ENCODE data around the gene FRMPD3.

Gene FRMPD3

GRCh38 chrX:107470971-107471370, 21.5 kb downstream of the FRMPD3 start:
- TF ChIP-seq TAF1 (IDR thresholded peaks at IDR 0.05; ENCODE audit: borderline replicate concordance, insufficient read depth, low read length) (no peak), REST (IDR thresholded peaks at IDR 0.05; ENCODE audit: insufficient read depth in 1 of 2, low read depth in 2 of 2, low read length in 2 of 2) (no peak), SIN3A (IDR thresholded peaks at IDR 0.05; ENCODE audit: borderline replicate concordance, insufficient read depth, low read length) (no peak), FOXP2 (optimal IDR thresholded peaks at IDR 0.05; ENCODE audit: borderline replicate concordance, extremely low read depth, extremely low read length, insufficient read depth) (no peak), POLR2AphosphoS5 (IDR thresholded peaks at IDR 0.05; ENCODE audit: low read depth, low read length) (no peak)

- TF ChIP-seq POLR2AphosphoS5 (IDR thresholded peaks at IDR 0.05; ENCODE audit: low read depth, low read length) (no peak), TAF1 (IDR thresholded peaks at IDR 0.05; ENCODE audit: borderline replicate concordance, insufficient read depth, low read length) (no peak), REST (IDR thresholded peaks at IDR 0.05; ENCODE audit: insufficient read depth in 1 of 2, low read depth in 2 of 2, low read length in 2 of 2) (no peak), SIN3A (IDR thresholded peaks at IDR 0.05; ENCODE audit: borderline replicate concordance, insufficient read depth, low read length) (no peak), FOXP2 (optimal IDR thresholded peaks at IDR 0.05; ENCODE audit: borderline replicate concordance, extremely low read depth, extremely low read length, insufficient read depth) (no peak)
Measured at GRCh38 chrX:107477406-107477805, 28.0 kb downstream of the FRMPD3 start.

GRCh38 chrX:107480272-107480671, 30.8 kb downstream of the FRMPD3 start:
- no peak for TF ChIP-seq TAF1 (IDR thresholded peaks at IDR 0.05; ENCODE audit: borderline replicate concordance, insufficient read depth, low read length)
- no peak for TF ChIP-seq POLR2AphosphoS5 (IDR thresholded peaks at IDR 0.05; ENCODE audit: low read depth, low read length)
- TF ChIP-seq SIN3A (IDR thresholded peaks at IDR 0.05; ENCODE audit: borderline replicate concordance, insufficient read depth, low read length), result no peak
- no peak for TF ChIP-seq FOXP2 (optimal IDR thresholded peaks at IDR 0.05; ENCODE audit: borderline replicate concordance, extremely low read depth, extremely low read length, insufficient read depth)
- TF ChIP-seq REST (IDR thresholded peaks at IDR 0.05; ENCODE audit: insufficient read depth in 1 of 2, low read depth in 2 of 2, low read length in 2 of 2), result no peak

GRCh38 chrX:107482046-107482445, 32.6 kb downstream of the FRMPD3 start:
- TF ChIP-seq SIN3A (IDR thresholded peaks at IDR 0.05; ENCODE audit: borderline replicate concordance, insufficient read depth, low read length) (no peak), TAF1 (IDR thresholded peaks at IDR 0.05; ENCODE audit: borderline replicate concordance, insufficient read depth, low read length) (no peak), FOXP2 (optimal IDR thresholded peaks at IDR 0.05; ENCODE audit: borderline replicate concordance, extremely low read depth, extremely low read length, insufficient read depth) (no peak), REST (IDR thresholded peaks at IDR 0.05; ENCODE audit: insufficient read depth in 1 of 2, low read depth in 2 of 2, low read length in 2 of 2) (no peak), POLR2AphosphoS5 (IDR thresholded peaks at IDR 0.05; ENCODE audit: low read depth, low read length) (no peak)
